ENCODE measurements around the gene GPRIN3. TPM values are rescaled to one million over a fixed set of nuclear protein-coding genes. Genes with fewer than 3 reads are reported as not detected.

Gene GPRIN3
- total RNA-seq, 2 donors from 2014 or later = 22.5 to 26.8 TPM

DNA sequence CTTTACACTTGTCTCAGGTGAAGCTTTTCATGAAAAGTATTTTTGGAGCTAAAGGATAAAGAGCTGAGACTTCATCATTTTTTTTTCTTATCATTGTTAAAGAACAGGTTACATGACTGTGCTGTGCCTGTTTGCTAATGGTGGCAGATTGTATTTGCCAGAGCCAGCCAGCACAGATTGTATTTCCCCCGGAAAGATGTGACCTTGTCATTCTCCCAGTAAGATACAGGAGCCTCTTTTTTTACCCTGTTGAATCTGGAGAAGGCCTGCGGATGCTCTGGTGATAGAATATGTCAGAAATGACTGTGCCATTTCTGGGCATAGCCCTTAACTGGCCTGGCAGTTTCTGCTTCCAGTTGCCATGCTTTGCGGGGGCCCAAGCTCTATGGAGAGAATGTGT, 91.9 kb downstream of the GPRIN3 start:
- peaks cover 4% of the 10 kb centered on the region for H3K4me1 ChIP-seq
- no peak overlapping the region for H3K9ac ChIP-seq (ENCODE audit: low read depth in 2 of 2, low read length in 2 of 2)
- H3K4me3 ChIP-seq = no peak overlapping the region
- TF ChIP-seq, protein P1, sequence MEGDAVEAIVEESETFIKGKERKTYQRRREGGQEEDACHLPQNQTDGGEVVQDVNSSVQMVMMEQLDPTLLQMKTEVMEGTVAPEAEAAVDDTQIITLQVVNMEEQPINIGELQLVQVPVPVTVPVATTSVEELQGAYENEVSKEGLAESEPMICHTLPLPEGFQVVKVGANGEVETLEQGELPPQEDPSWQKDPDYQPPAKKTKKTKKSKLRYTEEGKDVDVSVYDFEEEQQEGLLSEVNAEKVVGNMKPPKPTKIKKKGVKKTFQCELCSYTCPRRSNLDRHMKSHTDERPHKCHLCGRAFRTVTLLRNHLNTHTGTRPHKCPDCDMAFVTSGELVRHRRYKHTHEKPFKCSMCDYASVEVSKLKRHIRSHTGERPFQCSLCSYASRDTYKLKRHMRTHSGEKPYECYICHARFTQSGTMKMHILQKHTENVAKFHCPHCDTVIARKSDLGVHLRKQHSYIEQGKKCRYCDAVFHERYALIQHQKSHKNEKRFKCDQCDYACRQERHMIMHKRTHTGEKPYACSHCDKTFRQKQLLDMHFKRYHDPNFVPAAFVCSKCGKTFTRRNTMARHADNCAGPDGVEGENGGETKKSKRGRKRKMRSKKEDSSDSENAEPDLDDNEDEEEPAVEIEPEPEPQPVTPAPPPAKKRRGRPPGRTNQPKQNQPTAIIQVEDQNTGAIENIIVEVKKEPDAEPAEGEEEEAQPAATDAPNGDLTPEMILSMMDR (IDR thresholded peaks at IDR 0.05) = no peak
- H3K36me3 ChIP-seq = no peaks in the 10 kb centered on the region
- DNase-seq = no peak
- H3K9me3 ChIP-seq = no peaks in the 10 kb centered on the region
- intact Hi-C loops (cut with DNase I) = no loop called here
- no peaks in the 10 kb centered on the region for H3K27me3 ChIP-seq
- H3K27ac ChIP-seq = no peak overlapping the region

DNA sequence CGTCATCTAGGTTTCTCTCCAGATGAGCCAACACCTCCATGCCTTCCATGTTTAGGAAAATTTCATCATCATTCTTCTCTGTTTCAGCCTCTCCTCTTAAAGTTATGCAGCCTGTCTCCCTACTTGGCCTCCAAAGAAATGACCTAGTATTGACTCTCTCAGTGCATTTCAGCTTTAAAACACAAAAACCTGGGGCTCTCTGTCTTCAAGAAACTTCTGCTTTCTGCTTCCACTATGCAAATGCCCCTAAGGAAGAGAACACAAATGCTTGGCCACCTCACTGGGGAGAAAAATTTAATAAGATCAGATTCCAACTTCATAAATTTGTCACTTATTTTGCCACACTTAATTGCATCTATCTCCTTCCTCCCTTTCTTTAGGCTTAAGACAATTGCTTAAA, 93.3 kb downstream of the GPRIN3 start:
- Histone ChIP-seq H3K4me3 (no peak overlapping the region), H3K27ac (no peak overlapping the region), H3K4me1 (peaks cover 4% of the 10 kb centered on the region), H3K9me3 (no peaks in the 10 kb centered on the region), H3K9ac (ENCODE audit: low read depth in 2 of 2, low read length in 2 of 2) (no peak overlapping the region), H3K36me3 (no peaks in the 10 kb centered on the region), H3K27me3 (no peaks in the 10 kb centered on the region)
- TF ChIP-seq, protein P1 (IDR thresholded peaks at IDR 0.05) = no peak
- no peak for DNase-seq
- intact Hi-C loops (cut with DNase I) = no loop called here

DNA sequence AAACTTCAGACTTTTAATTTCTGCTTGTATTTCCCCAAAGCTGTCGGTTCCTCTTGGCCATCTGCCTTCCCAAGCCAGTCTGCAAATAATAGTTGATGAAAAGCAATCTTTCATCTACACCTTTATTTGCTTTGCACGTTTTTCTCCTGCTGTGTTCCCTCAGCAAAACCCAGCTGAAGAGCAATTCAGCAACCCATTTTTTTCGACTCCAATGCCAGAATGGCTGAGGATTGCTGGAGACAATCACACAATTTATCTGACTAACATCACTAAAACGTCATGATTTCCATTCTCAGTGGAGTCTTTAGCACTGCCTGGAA, 94.3 kb downstream of the GPRIN3 start:
- no peak for DNase-seq
- TF ChIP-seq, protein P1 (IDR thresholded peaks at IDR 0.05) = no peak
- intact Hi-C loops (cut with DNase I) = no loop called here
- Histone ChIP-seq H3K9me3 (no peaks in the 10 kb centered on the region), H3K4me1 (peaks cover 4% of the 10 kb centered on the region), H3K4me3 (no peak overlapping the region), H3K36me3 (no peaks in the 10 kb centered on the region), H3K27me3 (no peaks in the 10 kb centered on the region), H3K27ac (no peak overlapping the region), H3K9ac (ENCODE audit: low read depth in 2 of 2, low read length in 2 of 2) (no peak overlapping the region)

DNA sequence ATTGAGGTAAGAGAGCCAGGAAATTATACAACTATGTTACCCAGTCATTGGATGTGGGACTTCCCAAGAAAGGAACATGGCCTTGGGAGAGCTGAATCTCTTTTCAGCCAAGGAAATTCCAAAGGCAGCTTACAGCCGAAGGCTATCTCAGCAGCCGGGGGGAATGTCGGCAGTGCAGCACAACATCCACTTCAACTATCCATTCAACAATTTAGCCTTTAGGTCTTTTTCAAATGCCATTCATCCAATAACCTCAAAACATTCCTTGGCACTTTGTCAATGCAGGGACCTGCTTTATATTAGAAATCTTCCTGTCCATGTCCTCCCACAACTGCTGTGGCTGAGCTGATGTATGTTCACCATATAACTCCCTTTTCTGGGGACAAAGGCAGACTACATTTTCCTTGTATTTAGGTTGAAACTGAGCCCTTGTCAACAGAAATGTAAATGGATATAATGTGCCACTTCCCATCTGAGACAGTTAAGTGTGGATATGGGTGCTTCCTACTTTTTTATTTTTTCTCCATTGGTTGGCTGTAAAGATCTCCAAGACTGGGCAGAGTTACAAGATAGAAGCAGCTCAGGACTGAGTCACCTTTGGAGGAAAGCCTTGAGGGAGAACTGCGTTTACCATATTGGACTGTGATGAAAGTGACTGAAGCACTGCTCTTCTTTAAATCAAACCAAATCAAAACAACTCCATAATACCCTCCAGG, 94.8 kb downstream of the GPRIN3 start:
- Histone ChIP-seq H3K27me3 (no peaks in the 10 kb centered on the region), H3K27ac (no peak overlapping the region), H3K9me3 (no peaks in the 10 kb centered on the region), H3K4me3 (no peak overlapping the region), H3K4me1 (peaks cover 4% of the 10 kb centered on the region), H3K36me3 (no peaks in the 10 kb centered on the region), H3K9ac (ENCODE audit: low read depth in 2 of 2, low read length in 2 of 2) (no peak overlapping the region)
- DNase-seq = no peak
- TF ChIP-seq, protein P1 (IDR thresholded peaks at IDR 0.05) = no peak
- intact Hi-C loops (cut with DNase I) = no loop called here

- H3K9me3 ChIP-seq = no peaks in the 10 kb centered on the region
- TF ChIP-seq, protein P1 (IDR thresholded peaks at IDR 0.05) = no peak
- no peaks in the 10 kb centered on the region for H3K4me1 ChIP-seq
- H3K27me3 ChIP-seq = no peaks in the 10 kb centered on the region
- no peak for DNase-seq
- no peak overlapping the region for H3K27ac ChIP-seq
- no peak overlapping the region for H3K9ac ChIP-seq (ENCODE audit: low read depth in 2 of 2, low read length in 2 of 2)
- intact Hi-C loops (cut with DNase I) = no loop called here
- H3K4me3 ChIP-seq = no peak overlapping the region
- no peaks in the 10 kb centered on the region for H3K36me3 ChIP-seq
These were observed 103.0 kb downstream of the GPRIN3 start for GRCh38 chr4:89204624-89205023.

Measured in colonic mucosa (tissue), 4 donors.